OCI-LY7 (cell line): ENCODE measurements around the gene DAGLA.

Experiments used
- CTCF ChIP-seq: fragments of 200-600 bp; sonication (generic); conservative IDR thresholded peaks from 2 replicates; pipeline ENCODE4 v1.5.1; 2014; ENCODE audit warnings: mild to moderate bottlenecking, antibody characterized with exemption, low read length, moderate library complexity, mixed read lengths
- EZH2phosphoT487 ChIP-seq: fragments of 200-600 bp; sonication (generic); IDR thresholded peaks from 2 replicates; pipeline ENCODE4 v1.6.1; 2018; ENCODE audit warnings: low read depth, borderline replicate concordance, mild to moderate bottlenecking, mixed run types, antibody characterized with exemption, low read length, moderate library complexity, mixed read lengths

GRCh38 chr11:61719978-61720377 lies 39.8 kb downstream of the DAGLA start:
- TF ChIP-seq CTCF (no peak), EZH2phosphoT487 (no peak)
